HL-60 (cell line): ENCODE results near the gene STX1B.

ENCODE experiments used
- CTCF ChIP-seq: IDR thresholded peaks from one replicate; pipeline ENCODE4 v1.5.1; 2011; ENCODE audit warnings: low read length, control low read depth, inconsistent platforms; ENCODE audit not compliant: insufficient read depth
- GABPA ChIP-seq: IDR thresholded peaks from 2 replicates; pipeline ENCODE4 v1.6.1; 2012; ENCODE audit warnings: low read depth
- POLR2AphosphoS5 ChIP-seq: IDR thresholded peaks from 2 replicates; pipeline ENCODE4 v1.6.1; 2012; ENCODE audit warnings: low read depth
- REST ChIP-seq: IDR thresholded peaks from 2 replicates; pipeline ENCODE4 v1.6.1; 2012; ENCODE audit warnings: low read depth; ENCODE audit not compliant: insufficient replicate concordance
- SPI1 ChIP-seq: IDR thresholded peaks from 2 replicates; pipeline ENCODE4 v1.6.1; 2012; ENCODE audit warnings: low read depth, mild to moderate bottlenecking, borderline replicate concordance

- TF ChIP-seq POLR2AphosphoS5 (no peak), CTCF (no peak), SPI1 (no peak), GABPA (no peak), REST (no peak)
Observed at GRCh38 chr16:31031276-31031675, 20.8 kb upstream of the STX1B start.
